Heart left ventricle (tissue), 16 donors: ENCODE data around the gene ALDOA. TPM values are rescaled to one million over a fixed set of nuclear protein-coding genes. Genes with fewer than 3 reads are reported as not detected.

Experiments used
- ATAC-seq, 4 donors: fragments of 200-7000 bp; cut with Tn5 transposase; one replicate each; pipeline ENCODE4 v1.9.1; 2020 to 2022; ENCODE audit warnings: moderate library complexity in 4 of 4, mild to moderate bottlenecking in 3 of 4, moderate number of reproducible peaks in 1 of 4
- DNase-seq, 5 donors: peaks; one replicate each; pipeline ENCODE4 v3.0.0-alpha.2; 2020
- H3K27ac ChIP-seq, 12 donors: fragments of 200-600 bp; sonication (generic) in 4 of 12; one replicate each; pipeline versions ENCODE4 v1.5.0 to v1.8.0; 2016 to 2022; ENCODE audit warnings: mild to moderate bottlenecking in 2 of 12
- H3K27me3 ChIP-seq, 9 donors: fragments of 200-600 bp; sonication (generic) in 2 of 9; one replicate each; pipeline versions ENCODE4 v1.5.1 to v1.8.0; 2016 to 2022; ENCODE audit warnings: mild to moderate bottlenecking in 3 of 9
- H3K36me3 ChIP-seq, 9 donors: fragments of 200-600 bp; sonication (generic) in 2 of 9; one replicate each; pipeline versions ENCODE4 v1.5.0 to v1.8.0; 2018 to 2022; ENCODE audit warnings: mild to moderate bottlenecking in 2 of 9
- H3K4me1 ChIP-seq, 12 donors: fragments of 200-600 bp; sonication (generic) in 4 of 12; one replicate each; pipeline versions ENCODE4 v1.5.0 to v1.8.0; 2016 to 2022; ENCODE audit warnings: mild to moderate bottlenecking in 3 of 12
- H3K4me3 ChIP-seq, 12 donors: fragments of 200-600 bp; sonication (generic) in 4 of 12; one replicate each; pipeline versions ENCODE4 v1.5.0 to v1.8.0; 2017 to 2022; ENCODE audit warnings: mild to moderate bottlenecking in 9 of 12, moderate library complexity in 4 of 12
- H3K9me3 ChIP-seq, 12 donors: fragments of 200-600 bp; sonication (generic) in 4 of 12; one replicate each; pipeline versions ENCODE4 v1.5.0 to v1.8.0; 2016 to 2022; ENCODE audit warnings: mild to moderate bottlenecking in 1 of 12
- POLR2A ChIP-seq, 2 donors: fragments of 450-650 bp; IDR thresholded peaks; one replicate each; pipeline ENCODE4 v1.6.1; 2017; ENCODE audit warnings: antibody characterized with exemption in 2 of 2, mild to moderate bottlenecking in 2 of 2, moderate library complexity in 2 of 2
- WGBS, 4 donors: extraction: QIAGEN DNeasy Blood & Tissue Kit in 2 of 4; methylation state at CpG; one replicate each; pipeline versions ENCODE4 v1.1.5 to v1.1.7; 2013 to 2018; 5-methylcytosine and 5-hydroxymethylcytosine counted together
- intact Hi-C, 10 donors: fragments of 100-400 bp; cut with DNase I; formaldehyde crosslinking; loops; one replicate each; pipeline versions ENCODE4 v1.11.1 to v1.14.2; 2022
- polyA plus RNA-seq, 2 donors: library from polyadenylated mRNA; stranded (reverse); fragments of 200-250 nt; gene quantifications; one replicate each; pipeline ENCODE4 v1.2.3, GENCODE V29; 2013
- total RNA-seq, 9 donors: library from RNA; depleted of rRNA in 2 of 9; stranded (reverse); fragments of >200 nt in 2 of 9; fragmentation: NEBNext Ultra II Directional in 3 of 9; extraction: Animal tissue kit (Norgen Biotek cat#: 25700) in 3 of 9; gene quantifications; one replicate each; pipeline versions ENCODE4 v1.1.0 to v1.2.4, GENCODE V29; 2016 to 2023
- TF ChIP-seq, protein P1 (sequence below), 12 donors: fragments of 200-600 bp; sonication (generic) in 4 of 12; IDR thresholded peaks; one replicate each; pipeline versions ENCODE4 v1.5.0 to v1.8.0; 2018 to 2022; ENCODE audit warnings: antibody characterized with exemption in 12 of 12, mild to moderate bottlenecking in 5 of 12
- donor health status: ischemic (EF 13 %, LVEDD 7.1; RV severe dilation, severe dysfunction).
- donor health status: healthy with polysubstance abuse.
- donor health status: DM: no; HTN: yes; CAD: no.
- donor health status: DM: no; HTN: no; CAD: no.
- donor health status: ischemic (EF 25% LVEDD 6.9; RV normal size, moderate dysfunction).
- donor health status: ischemic (EF 25% LVEDD 5.7; RV mildly dilated, moderate dysfunction).
- donor health status: healthy.
- donor health status: DM: yes; HTN: yes; CAD: no.
- donor health status: ischemic (EF 35%, LVEDD 5.7; RV mildly dilated, moderate dysfunction).
- donor health status: nonischemic (EF 11% LVEDD 7.7; RV severe dilation, severe dysfunction).
- donor health status: DM: yes; HTN: yes; CAD: no.
- donor health status: PGD.
- donor health status: ischemic (EF 29% LVEDD 5.4; RV normal size, mild dysfunction).
- donor health status: nonischemic (EF 23%, LVEDD 6.1; RV moderate dilation, normal function).

ALDOA gene
- total and polyA plus RNA-seq, 11 donors: 2,585 to 5,076 (median 3,542) TPM

DNA sequence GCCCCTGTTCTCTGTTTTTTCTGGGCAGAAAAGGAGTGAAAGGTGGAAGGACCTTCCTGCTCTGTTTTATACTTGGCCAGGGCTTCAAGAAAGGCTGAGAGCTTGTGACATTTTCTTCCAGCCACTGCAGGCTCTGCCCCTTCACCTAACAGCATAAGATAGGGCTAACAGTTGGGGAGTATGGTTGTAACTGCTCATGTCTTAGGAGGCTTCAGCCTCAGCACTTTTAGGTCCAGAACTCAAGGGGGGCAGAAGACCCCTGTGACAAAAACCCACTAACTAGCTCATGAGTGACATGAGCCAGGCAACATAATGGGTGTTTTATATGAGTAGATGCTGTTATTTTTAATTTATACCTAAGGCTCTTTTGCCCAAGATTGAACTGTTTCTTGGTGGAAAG is 4.9 kb downstream of the ALDOA start:
- intact Hi-C loops: loop anchor here in 1 of 10 donors (5.0 kb wide), 1 partner anchor 337 kb away; the partner anchor contains the start of gene ZNF771
- H3K27me3 ChIP-seq: no peaks in the 10 kb centered on the region
- TF ChIP-seq, protein P1, sequence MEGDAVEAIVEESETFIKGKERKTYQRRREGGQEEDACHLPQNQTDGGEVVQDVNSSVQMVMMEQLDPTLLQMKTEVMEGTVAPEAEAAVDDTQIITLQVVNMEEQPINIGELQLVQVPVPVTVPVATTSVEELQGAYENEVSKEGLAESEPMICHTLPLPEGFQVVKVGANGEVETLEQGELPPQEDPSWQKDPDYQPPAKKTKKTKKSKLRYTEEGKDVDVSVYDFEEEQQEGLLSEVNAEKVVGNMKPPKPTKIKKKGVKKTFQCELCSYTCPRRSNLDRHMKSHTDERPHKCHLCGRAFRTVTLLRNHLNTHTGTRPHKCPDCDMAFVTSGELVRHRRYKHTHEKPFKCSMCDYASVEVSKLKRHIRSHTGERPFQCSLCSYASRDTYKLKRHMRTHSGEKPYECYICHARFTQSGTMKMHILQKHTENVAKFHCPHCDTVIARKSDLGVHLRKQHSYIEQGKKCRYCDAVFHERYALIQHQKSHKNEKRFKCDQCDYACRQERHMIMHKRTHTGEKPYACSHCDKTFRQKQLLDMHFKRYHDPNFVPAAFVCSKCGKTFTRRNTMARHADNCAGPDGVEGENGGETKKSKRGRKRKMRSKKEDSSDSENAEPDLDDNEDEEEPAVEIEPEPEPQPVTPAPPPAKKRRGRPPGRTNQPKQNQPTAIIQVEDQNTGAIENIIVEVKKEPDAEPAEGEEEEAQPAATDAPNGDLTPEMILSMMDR (IDR thresholded peaks at IDR 0.05): no peak
- no peak for TF ChIP-seq POLR2A (IDR thresholded peaks at IDR 0.05)
- no peak for DNase-seq
- H3K4me1 ChIP-seq: peaks cover 0 to 59% (median 45%) of the 10 kb centered on the region in 12 donors
- no peak for ATAC-seq
- H3K4me3 ChIP-seq: peak overlapping the region in 3 of 12 donors; percentile 1 to 90 (median 19)
- peaks cover 0 to 74% (median 67%) of the 10 kb centered on the region in 9 donors for H3K36me3 ChIP-seq
- H3K9me3 ChIP-seq: no peaks in the 10 kb centered on the region
- peak overlapping the region in 4 of 12 donors; percentile 42 to 100 (median 54) for H3K27ac ChIP-seq

DNA sequence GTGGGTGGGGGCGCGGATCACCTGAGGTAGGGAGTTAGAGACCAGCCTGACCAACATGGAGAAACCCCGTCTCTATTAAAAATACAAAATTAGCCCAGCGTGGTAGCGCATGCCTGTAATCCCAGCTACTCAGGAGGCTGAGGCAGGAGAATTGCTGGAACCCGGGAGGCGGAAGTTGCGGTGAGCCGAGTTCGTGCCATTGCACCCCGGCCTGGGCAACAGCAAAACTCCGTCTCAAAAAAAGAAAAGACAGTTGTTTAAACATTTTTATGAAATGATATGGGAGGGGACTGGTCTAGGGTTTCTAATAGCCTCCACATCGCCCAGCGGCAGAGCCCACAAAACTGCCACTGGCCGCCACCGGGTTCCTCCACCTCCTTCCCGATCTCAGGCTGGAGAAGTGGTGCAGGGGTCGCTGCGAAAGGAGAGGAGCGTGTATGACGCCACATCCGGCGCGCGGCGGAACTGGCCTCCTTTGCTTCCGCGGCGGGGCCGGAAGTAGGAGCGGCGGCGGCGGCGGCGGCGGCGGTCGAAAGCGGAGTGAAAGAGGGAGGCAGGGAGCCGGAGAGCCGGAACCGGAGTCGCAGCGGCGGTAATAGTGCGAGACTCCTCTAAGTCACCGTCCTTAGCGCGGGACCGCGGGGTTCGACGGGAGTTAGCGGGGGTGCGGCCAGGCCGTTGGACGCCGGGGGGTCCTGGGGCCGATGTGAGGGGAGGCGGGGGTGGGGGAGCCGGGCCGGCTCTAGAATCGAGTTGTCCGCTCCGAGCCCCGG is 10.1 kb downstream of the ALDOA start, which contains the start of gene PPP4C:
Gene PPP4C, plus strand, starts transcription at position 492 of the 773 bp plus-strand sequence. CDS start 384 bp downstream, outside the sequence.
- Histone ChIP-seq H3K4me3 (peak within 1 kb of the TSS; percentile 91 to 100 (median 97)), H3K4me1 (peaks cover 0 to 53% (median 32%) of the 10 kb centered on the region in 12 donors), H3K36me3 (peaks cover 0 to 70% (median 56%) of the 10 kb centered on the region in 9 donors), H3K27ac (peak within 1 kb of the TSS; percentile 72 to 97 (median 94)), H3K9me3 (no peaks in the 10 kb centered on the region), H3K27me3 (no peaks in the 10 kb centered on the region)
- intact Hi-C loops: loop anchor here in 1 of 10 donors (2.0 kb wide), 1 partner anchor 15 kb away; the partner anchor contains the start of gene TBX6
- DNase-seq: peak; percentile 93 to 96 (median 94)
- peak in 1 of 2 donors; percentile 76 for TF ChIP-seq POLR2A (IDR thresholded peaks at IDR 0.05)
- TF ChIP-seq, protein P1 (IDR thresholded peaks at IDR 0.05): peak in 5 of 12 donors; percentile 9 to 42 (median 24)
- ATAC-seq: peak; percentile 84 to 96 (median 92)
- 1 to 2% (median 2%) methylated on average over 59 to 67 of the region's 67 CpGs for WGBS, 4 donors

DNA sequence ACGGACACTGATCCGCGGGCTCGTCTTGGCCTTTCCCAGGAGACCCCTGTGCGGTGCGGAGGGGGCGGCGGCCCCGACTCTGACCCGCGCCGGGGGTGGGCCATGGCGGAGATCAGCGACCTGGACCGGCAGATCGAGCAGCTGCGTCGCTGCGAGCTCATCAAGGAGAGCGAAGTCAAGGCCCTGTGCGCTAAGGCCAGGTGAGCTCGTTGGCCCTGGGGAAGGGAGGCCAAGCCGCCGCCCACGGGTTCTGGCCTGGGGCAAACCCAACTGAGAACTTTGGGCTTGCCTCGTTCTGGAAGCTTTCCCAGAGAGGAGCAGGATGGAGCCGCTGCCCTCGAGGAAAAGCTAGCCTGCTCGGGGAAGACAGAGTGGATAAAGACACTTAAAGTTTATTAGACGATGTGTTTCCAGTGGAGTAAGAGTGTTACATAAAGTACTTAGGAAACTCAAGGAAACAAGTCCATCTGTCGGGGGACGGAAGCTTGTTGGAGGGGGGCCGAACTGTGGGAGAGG is 10.8 kb downstream of the ALDOA start:
- intact Hi-C loops: loop anchor here in 1 of 10 donors (2.0 kb wide), 1 partner anchor 14 kb away; the partner anchor contains the start of gene TBX6
- H3K36me3 ChIP-seq: peaks cover 0 to 70% (median 56%) of the 10 kb centered on the region in 9 donors
- peaks cover 0 to 51% (median 30%) of the 10 kb centered on the region in 12 donors for H3K4me1 ChIP-seq
- H3K4me3 ChIP-seq: peak overlapping the region; percentile 91 to 100 (median 97)
- peak overlapping the region; percentile 72 to 97 (median 94) for H3K27ac ChIP-seq
- TF ChIP-seq POLR2A (IDR thresholded peaks at IDR 0.05): no peak
- TF ChIP-seq, protein P1 (IDR thresholded peaks at IDR 0.05): no peak
- no peaks in the 10 kb centered on the region for H3K27me3 ChIP-seq
- ATAC-seq (peak in 2 of 4 donors; percentile 30 to 40), DNase-seq (peak in 2 of 5 donors; percentile 30 to 49)
- WGBS, 4 donors: 2 to 6% (median 3%) methylated on average over 16 to 33 of the region's 33 CpGs
- no peaks in the 10 kb centered on the region for H3K9me3 ChIP-seq

DNA sequence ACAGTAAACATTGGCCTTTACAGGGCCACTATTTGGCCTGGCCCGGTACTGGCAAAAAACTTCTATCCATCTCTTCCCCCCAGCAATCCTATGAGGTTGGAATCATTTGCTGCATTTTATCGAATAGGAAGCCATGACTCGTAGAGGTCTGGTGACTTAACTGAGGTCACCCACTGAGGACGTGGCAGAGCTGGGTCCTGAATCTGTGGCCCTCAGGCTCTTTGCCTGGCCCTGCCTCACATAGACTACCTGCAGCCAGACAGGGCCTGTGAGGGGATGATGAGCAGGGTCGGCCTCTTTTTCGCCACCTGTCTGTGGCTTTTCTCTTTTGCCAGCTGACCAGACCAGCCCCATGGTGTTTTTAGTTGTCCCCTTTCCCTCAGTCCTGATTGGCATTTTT is 12.1 kb downstream of the ALDOA start:
- H3K36me3 ChIP-seq: peaks cover 0 to 70% (median 56%) of the 10 kb centered on the region in 9 donors
- H3K4me3 ChIP-seq: peak overlapping the region in 1 of 12 donors; percentile 95
- 62 to 78% (median 64%) methylated on average over 6 of the region's 6 CpGs for WGBS, 4 donors
- DNase-seq (peak in 1 of 5 donors; percentile 40), ATAC-seq (no peak)
- intact Hi-C loops: loop anchor here in 1 of 10 donors (2.0 kb wide), 1 partner anchor 13 kb away; the partner anchor contains the start of gene TBX6
- H3K4me1 ChIP-seq: peaks cover 0 to 51% (median 30%) of the 10 kb centered on the region in 12 donors
- H3K9me3 ChIP-seq: no peaks in the 10 kb centered on the region
- H3K27ac ChIP-seq: no peak overlapping the region
- TF ChIP-seq POLR2A (IDR thresholded peaks at IDR 0.05): no peak
- TF ChIP-seq, protein P1 (IDR thresholded peaks at IDR 0.05): no peak
- H3K27me3 ChIP-seq: no peaks in the 10 kb centered on the region
